ENCODE measurements around the gene NHLRC2.

Gene NHLRC2

DNA sequence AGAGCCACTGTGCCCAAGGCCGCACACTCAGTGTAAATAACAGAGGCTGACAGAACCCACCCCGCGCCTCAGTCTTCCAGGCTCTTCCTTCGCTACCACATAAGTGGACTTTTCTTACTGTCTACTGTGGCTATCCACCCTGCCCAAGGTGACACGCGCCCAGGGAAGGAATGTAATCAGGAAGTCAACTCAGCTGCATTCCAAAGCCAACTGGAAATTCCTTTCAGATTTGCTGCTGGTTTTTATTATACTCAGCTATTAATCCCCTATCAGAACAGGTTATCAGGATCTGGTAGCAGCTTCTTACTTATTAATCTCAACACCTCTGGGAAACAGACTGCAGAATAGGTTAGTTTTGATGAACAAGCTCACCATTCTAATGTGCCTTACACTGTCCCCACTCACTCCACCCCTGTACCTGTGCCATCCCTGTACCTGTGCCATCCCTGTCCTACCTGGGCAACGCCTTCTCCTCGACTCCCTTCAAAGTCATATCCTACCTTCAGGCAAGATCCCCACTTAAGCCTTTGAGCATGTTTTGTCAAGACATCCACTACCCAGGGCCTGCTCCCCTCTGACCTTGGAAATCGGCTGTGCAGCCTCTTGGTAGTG, 90.7 kb downstream of the NHLRC2 start:
- peak; percentile 30 for DNase-seq

DNA sequence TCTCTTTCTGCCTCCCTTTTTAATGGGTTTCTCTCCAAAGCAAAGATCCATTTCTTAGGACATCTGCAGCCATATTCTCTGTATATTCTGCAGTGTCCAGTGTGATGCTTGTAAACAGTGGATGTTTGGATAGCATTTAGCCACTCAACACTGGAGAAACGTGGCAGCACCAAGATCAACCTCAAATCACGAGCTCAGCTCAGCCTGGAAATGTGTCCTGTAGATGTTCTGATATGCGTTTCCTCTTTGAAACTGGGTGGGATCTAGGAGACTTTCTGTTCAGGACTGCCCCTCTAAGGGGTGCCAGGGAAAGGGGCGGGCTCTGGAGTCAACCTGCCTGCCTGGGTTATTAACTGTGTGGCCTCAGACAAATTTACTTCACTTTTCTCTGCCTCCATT, 91.2 kb downstream of the NHLRC2 start:
- no peak for DNase-seq

DNA sequence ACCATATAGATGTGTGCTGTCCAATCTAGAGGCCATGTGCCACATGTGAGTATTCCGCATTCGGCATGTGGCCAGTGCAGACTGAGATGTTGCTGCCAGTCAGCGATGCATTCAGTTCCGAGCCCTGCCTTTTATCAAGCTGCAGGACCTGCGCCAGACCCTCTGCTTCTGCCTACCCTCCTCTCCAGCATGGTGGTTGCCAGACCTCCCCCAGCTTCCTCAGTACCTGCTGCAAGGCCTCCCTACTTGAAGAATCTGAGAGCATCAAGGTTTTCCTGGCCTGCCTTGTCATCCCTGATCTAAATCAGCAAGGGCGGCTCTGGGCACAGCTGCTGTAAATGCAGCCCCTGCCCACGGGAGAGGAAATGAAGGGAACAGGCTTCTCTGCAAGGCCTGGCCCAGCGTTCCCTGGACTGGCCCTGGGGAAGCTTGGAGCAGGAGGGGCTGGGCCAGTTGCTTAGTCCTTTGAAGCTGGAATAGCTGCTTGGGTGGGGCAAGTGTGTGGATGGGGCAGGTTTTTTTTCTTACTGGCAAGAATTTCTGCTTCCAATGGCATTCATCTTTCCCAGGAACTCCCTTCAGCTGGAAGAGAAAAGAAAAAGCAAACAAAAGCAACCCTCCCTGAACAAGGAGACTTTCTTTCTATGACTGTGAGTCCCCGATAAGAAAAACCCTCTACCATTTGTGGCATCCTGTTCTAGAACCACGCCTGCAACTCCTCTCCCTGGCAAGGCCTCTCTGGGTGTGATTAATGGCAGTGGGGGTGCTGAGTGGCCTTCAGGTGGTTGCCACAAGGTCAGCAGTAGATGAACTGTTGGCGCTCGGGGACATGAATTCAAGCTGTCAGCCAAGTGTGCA, 93.0 kb downstream of the NHLRC2 start:
- DNase-seq, result peak; percentile 30

DNA sequence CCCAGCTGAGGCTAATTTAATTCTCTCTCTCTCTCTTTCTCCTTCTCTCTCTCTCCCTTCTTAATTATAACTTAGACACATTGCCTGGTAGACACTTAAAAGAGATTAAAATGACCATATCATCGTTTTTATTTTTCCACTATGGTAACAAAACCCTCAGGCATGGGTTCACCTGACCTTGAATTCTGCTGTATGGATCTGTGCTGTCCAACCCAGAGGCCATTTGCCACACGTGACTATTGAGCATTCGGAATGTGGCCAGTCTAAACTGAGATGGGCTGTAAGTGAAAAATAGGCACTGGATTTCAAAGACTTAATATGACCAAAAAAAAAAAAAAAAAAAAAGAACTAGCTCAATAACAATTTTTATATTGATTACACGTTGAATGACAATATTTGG, 93.6 kb downstream of the NHLRC2 start:
- no peak for DNase-seq

DNA sequence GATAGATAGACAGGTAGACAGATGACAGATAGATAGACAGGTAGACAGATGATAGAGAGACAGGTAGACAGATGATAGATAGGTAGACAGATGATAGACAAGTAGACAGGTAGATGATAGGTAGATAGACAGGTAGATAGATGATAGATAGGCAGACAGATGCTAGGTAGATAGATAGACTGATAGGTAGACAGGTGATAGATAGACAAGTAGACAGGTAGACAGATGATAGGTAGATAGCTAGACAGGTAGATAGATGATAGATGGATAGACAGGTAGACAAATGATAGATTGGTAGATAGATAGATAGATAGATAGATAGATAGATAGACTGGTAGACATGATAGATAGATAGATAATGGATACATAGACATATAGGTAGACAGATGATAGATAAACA, 95.8 kb downstream of the NHLRC2 start:
- DNase-seq, result no peak

DNA sequence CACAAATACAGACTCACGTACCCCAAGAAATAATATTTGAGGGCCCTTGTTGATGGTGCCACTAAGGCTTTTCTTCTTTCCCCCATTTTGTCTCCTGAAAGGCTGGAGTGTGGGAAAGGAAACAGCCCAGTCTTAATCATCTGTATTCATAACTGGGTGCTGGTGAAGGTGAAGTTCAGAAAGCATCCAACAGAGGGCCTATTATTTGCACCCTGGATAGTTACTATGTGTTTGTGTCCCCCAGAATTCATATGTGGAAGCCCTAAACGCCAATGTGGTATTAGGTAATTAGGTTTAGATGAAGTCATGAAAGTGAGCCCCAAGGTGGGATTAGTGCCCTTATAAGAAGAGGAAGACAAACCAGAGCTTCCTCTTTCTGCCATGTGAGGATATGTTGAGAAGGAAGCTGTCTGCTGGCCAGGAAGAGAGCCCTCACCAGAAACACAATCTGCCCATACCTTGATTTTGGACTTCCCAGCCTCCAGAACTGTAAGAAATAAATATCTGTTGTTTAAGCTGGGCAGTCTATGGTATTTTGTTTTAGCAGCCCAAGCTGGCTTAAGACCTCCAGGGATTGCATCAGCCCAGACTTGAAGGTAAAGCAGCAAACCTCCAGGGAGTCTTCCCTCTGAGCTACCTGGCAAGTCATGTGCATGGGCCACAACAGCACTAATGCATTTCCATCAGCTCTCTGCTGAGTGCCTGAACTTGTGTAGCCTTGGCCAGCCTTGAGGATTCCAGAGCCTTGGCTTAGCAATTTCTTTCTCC, 99.2 kb downstream of the NHLRC2 start:
- no peak for DNase-seq

DNA sequence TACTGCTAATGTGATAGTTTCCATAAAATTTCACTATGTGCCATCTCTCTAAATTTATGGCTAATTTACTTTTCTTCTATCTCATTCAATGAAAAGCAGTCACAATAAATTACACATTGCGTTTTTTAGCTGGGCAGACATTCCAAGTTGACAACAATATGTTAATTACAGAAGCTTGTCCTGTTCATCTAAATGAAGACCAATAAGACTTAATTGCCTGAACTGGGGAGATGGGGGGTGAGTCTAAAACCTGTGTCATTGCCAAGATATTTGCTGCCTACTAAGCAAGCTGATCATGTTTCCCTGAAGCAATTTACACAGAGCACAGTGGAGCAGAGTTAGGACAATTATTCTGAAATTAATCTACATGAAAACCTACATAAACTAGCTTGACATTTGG, 99.9 kb downstream of the NHLRC2 start:
- DNase-seq, result no peak

DNA sequence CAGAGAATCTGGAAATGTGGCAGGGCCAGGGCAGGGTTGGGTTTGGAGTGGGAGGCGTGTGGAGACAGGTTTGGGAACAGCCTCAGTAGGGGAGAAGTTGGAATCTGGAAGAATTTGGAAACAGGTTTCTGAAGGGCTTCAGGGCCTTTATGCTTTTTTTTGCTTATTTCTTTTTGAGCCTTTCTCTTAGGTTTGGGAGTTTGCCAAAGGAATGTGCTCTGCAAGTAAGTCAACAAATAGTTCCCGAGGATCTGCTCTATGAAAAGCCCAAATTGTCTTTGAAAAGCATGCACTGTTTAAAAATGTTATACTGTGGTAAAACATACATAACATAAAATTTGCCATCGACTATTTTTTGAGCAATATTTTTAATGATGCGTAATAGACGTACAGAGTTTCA, 102.6 kb downstream of the NHLRC2 start:
- peak; percentile 2 for DNase-seq

DNA sequence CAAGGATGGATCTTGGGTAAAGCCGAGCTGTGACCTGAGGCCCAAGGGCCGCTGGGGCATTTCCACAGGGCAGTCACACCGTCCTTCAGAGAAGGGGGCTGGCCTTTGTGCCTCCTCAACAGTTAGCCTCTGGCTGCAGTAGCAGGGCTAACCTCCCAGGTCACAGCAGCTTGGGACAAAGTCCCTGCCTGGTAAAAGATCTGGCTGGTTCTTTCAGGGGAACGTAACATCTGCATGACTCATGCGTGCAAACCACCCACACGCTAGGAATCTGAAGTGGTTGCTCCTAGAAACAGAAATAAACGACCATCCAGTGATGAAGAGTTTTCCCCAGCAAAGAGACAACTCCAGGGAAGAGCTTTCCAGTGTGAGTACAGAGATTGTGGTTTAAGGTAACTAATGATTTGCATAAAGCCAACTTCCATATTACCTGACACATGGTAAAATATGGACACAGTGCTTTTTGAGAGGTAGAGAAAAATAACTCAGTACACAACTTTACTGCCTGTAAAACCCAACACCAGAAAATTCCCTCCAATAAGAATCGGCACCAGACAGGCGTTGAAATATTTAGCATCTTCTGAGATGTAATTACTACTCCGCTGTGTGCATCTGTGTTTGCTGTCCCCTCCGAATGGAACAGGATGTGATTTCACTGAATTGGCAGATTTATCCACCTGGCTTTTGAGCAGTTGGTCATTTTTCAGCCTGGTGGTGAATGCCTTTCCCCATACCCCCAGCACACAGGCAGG, 104.3 kb downstream of the NHLRC2 start:
- DNase-seq, result peak; percentile 65

DNA sequence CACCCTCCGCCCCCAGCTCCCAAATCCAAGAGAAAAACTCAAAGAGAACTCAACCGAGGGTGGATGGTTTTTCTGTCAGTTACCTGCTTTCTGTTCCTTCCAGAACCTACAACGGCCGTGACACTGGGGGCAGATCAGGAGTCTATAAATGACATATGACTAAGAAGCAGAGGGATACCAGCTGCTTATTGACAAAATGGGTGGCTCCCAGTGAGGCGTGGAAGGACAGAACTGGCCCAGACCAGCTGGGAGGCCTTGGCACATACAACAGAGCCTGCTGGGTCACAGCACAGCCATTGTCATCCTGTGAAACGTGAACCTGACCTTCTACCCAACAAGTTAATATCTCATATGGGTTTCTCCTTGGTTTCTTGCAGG, 104.9 kb downstream of the NHLRC2 start:
- no peak for DNase-seq

DNA sequence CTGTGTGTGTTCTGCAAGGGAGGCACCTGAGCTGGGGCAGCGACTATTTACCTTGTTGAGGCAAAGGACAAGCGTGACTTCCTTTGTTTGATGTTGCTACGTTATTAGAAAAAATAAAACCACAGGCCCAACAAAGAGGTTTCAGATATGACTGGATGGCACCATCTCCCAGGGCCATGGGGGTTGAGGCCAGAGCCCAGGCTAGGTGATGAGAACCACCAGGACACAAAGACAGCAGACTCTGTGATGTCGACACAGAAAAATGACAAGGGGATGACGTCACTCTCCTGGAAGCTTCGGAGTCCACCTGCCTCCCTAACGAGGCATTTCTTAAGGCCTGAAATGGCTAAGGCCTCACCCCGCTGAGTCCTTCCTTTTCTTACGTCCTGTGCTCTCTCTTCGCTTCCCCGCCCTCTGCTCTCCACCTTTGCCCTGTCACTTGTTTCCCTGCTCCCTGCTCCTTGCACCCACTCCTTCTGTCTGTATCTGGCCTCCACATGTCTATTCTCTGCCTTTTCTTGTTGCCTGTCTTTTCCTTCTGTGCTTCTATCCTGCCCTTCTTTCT, 106.2 kb downstream of the NHLRC2 start:
- no peak for DNase-seq

DNA sequence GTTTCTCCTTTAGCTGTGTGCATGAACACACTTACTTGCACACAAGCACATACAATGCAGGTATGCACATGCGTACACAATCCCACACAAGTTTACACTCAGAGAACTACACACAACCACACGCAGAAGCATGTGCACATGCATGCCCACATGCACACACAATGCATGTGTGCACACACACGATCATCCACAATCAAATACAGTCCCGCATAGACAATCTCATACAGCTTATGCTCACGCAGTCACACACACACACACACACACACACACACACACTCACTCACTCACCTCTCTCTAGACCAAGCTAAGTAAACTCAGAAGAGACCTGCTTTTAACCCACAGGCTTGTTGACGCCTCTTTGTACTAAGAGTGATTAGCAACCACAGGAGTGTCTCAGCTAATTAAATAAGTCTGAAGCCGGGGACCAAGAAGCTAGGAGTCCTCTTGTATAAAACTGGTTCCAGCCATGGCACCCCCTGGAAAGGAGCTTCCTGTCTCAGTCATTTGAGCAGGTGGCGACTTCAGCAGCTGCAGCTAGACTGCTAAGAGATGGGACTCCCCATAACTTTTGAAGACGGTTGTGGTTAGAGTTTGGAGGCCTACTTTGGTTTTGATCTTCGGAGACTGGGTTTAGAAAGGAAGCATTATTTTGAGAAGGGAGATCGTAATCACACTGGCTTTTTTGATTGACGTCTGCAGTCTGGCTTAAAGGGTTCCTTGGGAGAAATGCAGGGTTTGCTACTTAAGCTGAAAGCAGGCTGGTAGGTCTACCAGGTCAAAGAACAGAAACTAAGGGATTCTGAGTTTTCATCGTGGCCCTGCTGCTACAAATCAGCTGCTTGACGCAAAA, 106.9 kb downstream of the NHLRC2 start:
- no peak for DNase-seq

DNA sequence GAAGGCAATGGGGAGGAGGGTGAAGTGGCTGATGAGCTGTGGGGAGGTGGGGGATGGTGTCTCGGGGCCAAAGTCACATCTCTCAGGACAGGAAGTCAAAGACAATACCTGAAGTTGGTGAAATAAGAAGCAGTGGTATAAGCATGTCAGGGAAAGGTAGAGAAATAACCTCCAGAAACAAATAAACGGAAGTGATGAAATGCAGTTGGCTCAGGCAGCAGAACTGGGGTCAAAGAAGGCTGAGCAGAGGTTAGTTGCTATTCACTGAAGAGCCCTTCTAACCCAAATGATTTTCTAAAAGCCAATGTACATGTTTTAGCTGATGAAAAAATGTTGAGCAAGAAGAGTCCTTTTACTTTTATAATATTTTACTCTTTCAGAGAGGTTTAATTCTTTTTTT, 110.6 kb downstream of the NHLRC2 start:
- DNase-seq, result no peak

DNA sequence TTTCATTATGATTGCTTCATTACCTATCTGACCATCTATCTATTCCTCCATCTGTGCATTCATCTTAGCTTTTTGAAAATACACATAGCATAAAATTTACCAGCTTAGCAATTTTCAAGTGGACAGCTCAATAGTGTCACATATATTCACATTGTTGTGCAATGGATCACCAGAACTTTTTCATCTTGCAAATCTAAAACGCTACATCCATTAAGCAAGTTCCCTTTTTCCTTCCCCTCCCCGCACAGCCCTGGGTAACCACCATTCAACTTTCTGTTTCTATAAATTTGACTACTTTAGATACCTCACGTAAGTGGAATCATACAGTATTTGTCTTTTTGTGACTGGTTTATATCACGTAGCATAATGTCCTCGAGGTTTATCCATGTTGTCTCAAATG, 111.2 kb downstream of the NHLRC2 start:
- DNase-seq, result no peak
